Kidney tubule cell (primary cell): ENCODE measurements around the gene RELN.
"Not testable (repeated sequence)": the region's sequence is repeated elsewhere in the genome, so short reads cannot be mapped to it uniquely, and the experiment has no call there.

Experiments used
- DNase-seq: peaks from one replicate; pipeline ENCODE4 v3.0.0-alpha.2; 2018; ENCODE audit warnings: low spot score

The RELN gene

DNA sequence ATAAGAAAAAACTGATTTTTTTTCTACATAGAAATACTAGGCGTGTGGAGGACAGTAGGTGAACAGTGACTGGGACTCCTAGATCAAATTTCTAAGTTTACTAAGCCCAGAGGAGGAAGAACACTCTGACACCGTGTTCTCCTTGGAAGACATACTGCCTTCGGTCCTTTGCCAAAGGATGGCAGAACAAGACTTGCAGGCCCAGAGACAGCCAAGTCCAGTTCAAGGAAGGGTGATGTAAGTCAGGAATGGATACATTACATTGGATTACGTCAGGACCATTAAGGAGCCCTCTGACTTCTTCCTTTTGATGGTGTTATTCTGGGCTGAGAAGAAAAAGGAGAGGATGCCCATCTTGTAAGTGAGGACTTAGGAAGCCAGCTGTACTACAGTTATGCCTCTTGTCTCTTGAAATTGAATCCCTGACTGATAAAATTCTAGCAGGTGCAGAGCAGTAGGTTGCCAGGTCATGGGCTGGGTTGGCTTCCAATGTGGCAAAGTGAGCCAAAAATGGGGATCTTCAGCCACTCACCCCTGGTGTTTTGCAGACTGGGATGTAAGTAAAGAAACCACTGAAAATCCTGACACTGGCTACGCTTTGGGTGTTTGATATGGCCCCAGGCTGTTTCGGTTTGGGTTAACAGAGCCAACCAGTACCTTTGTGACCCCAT, 45.1 kb downstream of the RELN start:
- DNase-seq = no peak

DNA sequence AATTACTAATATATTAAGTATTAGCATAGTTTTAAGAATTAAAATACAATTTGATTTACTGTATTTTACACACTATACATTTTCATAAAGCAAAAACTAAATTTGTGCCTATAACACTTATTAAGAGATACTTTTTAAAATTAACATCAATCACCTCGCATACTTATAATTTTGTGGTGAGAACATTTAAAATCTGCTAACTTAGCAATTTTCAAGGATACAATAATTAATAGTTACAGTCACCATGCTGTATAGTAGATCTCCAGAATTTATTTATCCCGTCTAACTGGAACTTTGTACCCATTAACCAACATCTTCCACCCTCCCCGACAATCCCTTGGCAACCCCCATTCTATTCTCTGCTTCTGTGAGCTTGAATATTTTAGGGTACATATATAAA, 47.5 kb downstream of the RELN start:
- DNase-seq = no peak

DNA sequence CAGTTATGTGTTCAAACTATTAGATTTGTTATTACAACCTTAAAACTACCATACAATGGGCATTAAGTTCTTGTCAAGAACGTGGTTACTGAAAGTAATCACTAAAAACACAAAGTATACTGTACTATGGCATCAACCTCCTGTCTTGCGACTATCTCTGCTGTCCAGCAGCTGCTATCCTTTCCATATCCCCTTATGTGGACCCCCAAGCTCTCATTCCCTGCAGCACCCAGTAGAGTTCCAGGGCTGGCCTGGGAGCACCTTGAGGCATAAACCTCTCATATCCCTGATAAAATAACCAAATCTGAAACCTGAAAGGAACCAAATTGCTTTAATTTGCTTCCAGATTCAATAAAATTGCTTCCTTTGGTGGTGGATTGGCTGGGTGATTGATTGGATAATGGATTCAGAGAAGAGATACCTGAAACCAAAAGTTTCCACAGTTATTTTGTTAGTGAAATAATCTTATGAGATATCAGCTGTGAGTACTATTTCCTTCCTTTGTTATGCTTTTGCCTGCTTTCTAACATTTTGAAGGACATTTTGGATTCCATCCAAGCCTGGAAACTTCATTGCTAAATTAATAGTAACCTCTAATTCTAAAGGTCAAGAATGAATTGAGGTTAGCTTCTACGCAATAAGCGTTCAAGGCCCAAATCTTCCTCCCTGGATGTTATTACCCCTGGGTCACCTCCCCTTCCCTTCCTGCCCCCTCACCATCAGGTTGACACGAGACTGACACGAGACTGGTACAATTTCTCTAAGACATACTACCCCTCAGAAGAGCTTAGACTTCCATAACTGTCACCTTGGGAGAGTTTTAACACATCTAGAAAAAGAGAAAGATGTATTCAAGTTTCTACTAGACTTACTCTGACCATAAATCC, 48.8 kb downstream of the RELN start:
- DNase-seq = no peak

DNA sequence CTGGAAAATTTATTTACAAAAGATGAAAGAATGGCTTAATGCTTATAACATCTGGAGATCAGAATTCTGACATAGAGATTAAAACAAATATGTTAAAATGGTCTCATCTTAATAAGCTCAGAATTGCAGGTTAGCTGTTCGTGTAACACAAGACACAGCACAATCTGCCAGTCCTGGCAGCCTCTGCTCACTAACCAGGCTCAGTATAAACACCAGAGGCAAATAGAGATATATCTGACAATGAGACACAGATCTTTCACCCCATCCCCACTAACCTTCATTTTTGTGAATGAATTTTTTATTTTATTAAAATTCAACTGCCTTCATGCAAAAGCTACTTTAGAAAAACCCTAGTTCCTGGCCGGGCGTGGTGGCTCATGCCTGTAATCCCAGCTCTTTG, 51.8 kb downstream of the RELN start:
- no peak for DNase-seq

DNA sequence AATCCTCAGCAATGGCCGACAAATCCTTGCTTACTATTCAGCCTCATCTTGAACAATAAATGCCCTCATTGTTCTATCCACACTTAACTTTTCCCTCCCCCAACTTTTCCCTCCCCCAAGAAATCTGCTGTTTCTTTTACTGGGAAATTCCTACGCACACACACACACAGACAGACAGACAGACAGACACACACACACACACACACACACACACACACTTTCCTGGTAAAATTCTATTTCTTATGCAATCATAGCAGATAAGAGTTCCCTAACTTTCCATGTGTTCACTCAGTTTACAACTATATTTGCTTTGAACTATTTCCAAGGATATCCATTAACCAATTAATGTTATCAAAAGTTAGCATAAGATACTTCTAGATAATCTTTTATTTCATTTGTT, 52.9 kb downstream of the RELN start:
- DNase-seq = no peak

DNA sequence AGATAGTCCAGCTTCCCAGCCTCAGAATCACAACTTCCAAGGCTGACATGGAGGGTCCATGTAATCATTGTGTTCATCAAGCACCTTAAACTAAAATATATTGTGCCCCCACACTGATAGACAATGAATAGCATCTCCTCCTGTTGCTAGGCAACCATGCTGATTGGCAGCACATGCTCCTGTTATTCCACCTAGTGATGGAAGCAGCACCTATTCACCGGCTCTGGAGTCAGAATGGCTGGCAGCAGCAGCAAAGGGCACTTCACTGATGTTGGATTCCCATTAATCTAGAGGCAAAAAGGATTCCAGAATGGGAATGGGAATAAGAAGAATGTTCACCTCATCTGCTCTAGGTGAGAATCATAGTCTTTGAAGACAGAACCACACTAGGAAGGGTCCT, 55.0 kb downstream of the RELN start:
- DNase-seq = no peak

DNA sequence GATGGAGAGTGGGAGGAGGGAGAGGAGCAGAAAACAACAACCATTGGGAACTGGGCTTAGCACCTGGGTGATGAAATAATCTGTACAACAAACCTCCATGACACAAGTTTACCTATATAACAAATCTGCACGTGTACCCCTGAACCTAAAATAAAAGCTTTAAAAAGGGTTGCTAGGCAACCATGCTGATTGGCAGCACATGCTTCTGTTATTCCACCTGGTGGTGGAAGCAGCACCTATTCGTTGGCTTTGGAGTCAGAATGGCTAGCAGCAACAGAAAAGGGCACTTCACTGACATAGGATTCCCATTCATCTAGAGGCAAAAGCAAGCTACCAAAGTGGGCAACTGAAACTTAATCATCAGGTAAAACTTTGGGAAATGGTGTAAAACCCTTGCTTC, 57.1 kb downstream of the RELN start:
- DNase-seq = no peak

DNA sequence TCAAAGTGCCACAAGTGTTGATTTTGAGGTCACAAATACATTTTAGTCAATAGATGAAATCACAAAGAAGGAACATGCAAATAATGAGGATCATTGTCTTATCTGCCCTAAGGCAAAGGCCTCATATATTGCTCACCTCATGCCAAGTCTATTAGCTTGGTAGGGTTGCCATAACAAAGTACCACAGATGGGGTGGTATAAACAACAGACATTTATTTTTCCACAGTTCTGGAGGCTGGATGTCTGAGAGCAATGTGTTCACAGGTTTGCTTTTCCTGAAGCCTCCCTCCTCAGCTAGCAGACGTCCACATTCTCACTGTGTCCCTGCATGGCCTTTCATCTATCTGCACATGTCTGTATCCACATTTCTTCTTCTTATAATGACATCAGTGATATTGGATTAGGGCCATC, 59.6 kb downstream of the RELN start:
- no peak for DNase-seq

DNA sequence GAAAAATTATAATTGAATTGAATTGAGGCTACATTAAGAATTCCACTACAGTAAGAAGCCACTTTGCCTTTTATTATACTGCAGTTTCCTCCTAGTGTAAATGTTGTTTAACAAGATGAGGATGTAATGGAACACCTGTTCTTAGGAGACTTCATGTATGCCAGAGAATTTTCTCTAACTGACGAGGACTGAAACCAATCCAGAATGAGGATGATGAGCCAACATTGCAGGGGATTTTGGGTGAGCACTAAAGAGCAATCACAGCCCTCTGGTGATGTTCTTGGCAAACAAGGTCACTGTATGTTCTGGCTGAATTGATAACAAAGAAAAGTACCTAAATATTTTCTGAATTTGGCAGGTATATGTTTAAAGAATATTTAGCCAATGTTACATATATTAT, 60.9 kb downstream of the RELN start:
- no peak for DNase-seq

DNA sequence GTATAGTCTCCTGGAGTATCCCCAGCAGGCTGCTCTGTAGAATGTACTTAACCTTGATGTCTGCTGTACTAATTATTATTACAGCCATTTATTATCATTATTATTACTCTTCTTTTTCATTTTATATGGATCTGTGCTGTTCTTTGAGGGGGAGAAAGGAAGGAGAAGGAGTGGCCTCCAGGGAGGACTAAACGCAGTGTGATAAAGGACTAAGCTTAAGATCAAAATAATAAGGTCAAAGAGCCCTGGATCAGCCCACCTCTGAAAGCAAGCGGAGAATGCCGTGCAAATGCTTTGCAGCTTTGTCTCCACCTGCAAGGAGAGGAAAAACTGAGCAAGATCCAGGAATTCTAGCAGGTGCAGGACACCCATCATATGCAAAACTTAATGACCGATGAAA, 65.3 kb downstream of the RELN start:
- DNase-seq = no peak

DNA sequence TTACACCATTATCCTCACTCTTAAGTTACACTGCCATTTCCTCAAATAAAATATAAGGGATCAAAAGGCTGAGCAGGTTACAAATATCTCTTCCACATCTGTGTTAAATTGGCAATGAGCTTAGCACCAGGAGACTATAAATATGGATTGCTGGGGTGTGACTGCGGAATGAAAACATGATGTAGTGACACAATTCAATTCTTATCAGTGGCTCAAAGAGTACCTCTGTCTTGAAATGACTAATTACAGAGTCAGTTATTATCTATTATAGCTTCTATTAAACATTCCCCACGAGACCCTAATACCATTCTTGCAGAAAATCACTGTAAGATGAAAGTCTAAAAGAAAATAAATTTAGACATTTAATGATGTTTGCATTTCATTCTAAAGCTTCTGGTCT, 67.1 kb downstream of the RELN start:
- no peak for DNase-seq

DNA sequence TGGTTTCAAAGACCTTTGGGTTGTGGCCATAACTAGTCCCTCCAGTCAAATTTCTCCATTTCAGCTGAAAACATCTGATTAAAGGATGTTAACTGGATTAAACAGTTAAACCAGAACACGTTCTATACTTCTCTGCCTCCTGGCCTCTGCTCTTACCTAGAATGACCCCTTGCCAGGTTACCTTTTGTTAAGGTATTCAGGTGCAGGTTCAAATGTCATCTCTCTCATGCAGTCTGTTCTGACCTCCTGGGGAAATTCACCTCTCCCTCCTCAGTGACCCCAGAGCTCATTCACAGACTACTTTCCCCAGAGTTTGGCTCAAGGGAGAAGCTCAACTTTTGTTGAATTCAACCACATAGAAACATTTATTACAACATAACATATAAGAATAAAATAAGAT, 67.8 kb downstream of the RELN start:
- DNase-seq = no peak

DNA sequence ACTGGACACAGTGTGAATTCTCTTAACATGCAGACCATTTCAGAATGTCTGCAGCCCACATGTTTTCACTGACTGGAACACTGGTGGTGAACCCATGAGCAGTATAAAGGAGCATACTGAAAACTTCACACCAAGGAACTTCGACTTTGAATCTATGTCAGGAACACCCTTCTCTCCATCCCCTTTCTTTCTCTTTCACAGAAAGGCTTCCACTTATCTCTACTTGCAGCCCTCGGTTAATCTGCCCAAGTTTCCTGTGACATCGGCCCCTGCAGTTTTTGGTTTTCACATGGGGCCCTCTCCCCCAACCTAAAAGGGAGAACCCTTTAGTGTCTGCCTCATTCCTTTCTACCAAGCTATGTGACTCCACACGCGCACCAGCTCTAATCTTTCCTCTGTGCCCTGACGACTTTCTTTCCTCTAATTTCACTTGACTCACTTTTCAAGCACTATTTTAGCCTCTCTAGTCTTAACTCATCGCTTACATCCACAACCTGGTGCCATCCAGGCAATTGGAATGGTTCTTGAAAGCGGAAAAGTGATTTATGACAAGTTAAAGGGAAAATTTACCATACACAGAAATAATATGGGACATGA, 70.1 kb downstream of the RELN start:
- no peak for DNase-seq

DNA sequence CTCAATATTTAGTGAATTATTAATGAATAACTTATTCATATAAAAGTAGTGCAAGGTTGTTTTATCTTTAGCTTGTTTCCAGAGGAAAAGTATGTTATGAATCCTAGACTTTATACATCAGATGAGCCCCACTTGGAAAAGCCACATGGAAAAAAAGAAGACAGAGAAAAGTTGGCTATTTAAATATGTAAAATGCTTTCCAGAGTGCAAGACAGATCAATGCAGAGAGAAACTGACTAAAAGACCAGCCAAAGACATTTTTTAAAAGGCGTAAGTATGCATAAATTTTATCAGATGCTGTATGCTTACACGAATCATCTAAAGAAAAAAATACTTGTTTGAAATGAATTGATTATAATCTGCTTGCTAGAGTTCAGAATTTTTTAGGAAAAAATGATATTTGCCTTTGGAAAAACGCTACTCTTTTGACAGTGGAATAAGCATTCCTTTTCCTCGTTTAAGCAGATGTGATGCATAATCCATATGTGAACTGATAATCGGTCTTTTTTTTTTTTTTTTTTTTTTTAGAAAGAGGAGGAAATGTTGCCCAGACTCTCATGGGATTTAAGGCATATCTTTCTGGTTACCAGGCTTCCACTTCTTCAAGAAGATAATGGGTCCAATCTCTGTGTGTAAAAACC, 70.7 kb downstream of the RELN start:
- no peak for DNase-seq

DNA sequence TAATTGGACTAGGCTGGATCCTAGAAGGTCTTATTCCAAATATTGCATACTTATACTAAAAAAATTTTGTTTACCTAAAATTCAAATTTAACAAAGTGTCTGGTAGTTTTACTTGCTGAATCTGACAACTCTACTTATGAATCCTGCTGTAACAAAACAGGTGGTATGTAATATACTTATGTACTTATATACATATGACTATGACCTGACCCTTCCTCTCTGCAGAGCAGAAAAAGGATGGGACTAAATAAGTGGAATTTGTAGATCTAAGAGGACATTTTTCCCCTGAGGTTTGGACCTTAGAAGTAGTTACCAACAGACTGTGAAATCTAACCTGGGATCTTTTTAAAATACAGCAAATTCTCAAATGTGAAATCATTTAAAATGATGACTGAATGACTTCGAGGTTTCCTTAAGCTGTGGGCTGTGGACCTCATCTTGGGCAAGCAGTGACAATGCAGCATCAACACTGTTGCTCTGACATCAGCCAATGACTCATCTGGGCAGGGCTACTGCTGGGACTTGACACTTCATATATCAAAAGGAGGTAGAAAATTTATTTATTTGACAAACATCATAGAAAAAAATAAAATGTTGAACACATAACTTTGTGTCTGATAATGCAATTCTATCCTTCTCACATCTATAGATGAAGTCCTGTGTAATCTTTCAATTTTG, 73.6 kb downstream of the RELN start:
- DNase-seq = peak; percentile 57

DNA sequence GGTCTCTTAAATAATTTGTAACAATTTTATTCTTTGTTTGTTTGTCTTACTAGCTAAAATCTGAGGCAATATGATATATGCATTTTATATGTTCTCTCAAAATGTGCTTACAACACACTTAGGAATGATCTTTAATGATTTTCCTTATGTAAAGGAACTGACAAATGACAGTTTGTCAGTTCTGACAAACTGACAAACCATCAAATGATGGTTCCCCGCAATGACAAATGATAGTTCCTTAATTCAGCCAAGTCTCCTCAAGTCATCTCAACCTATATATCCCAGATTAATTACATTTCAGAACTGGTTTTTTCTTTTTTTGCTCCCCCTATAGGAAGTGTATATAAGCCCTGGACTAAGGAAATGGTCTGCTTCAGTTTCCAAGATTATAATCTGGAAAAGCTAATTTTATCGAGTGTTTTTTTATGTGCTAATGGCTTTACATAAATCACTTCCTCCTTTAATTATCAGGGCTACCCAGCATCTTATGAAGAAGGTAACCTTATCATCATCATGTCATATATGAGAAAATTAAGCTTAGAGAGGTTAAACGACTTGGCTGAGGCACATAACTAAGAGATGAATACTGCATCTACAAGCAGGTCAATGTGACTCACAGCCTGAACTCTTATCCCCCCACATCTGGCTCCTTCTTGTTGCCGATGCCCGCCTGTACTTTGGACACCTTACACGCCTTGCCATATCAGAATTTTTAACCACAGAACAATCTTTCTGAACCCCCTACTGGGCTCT, 75.1 kb downstream of the RELN start:
- DNase-seq = peak; percentile 19

DNA sequence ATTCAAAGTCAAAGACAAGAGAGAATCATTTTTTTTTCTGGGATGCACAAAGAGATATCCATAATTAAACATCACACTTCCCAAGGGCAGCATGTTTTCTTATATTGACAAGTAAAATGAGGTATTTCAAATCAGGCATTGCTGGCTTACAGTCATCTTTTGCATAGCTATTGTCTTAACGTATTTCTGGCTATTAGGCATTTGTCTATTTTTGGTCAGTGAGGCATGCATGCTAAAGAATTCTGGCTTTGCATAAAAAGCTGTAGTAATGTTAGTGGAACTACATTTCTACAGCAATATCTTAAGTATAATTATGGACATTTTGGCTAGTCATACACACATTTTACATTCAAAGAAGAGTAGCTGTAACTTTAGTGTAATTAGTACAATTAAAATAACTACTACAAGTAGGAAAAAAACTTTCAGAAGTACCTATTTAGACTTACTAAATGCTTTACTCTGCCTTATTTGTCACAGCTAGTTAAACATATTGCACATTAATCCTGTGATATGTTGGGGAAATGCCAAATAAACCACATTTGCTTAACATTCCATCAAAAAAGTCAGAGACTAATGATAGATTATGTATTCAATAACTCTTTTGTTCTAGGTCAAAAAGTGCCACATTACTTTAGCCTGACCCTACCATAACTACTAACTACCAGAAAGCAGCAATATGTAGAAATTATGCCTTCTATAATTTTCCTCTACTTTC, 76.4 kb downstream of the RELN start:
- peak; percentile 22 for DNase-seq

DNA sequence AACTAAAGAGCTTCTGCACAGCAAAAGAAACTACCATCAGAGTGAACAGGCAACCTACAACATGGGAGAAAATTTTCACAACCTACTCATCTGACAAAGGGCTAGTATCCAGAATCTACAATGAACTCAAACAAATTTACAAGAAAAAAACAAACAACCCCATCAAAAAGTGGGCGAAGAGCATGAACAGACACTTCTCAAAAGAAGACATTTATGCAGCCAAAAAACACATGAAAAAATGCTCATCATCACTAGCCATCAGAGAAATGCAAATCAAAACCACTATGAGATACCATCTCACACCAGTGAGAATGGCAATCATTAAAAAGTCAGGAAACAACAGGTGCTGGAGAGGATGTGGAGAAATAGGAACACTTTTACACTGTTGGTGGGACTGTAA, 78.4 kb downstream of the RELN start:
- DNase-seq = not testable (repeated sequence)

DNA sequence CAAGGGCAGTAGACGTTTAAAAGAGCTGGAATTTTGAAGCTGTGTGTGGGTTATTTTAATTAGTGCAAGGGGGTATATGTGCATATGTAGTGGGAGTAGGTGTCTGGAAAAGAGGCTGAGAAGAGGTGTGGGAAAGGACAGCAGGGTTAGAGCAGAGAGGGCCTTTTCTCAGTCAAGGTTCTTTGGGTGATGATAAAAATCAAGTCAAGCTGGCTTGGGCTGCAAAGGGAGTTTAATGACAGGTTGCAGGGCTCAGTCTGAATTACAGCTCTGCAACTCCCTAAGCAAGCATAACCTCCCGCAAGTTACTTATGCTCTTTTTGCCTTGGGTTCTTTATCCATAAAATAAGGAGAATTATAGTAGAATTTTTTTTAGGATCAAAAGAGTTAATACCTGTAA, 83.5 kb downstream of the RELN start:
- DNase-seq = no peak

DNA sequence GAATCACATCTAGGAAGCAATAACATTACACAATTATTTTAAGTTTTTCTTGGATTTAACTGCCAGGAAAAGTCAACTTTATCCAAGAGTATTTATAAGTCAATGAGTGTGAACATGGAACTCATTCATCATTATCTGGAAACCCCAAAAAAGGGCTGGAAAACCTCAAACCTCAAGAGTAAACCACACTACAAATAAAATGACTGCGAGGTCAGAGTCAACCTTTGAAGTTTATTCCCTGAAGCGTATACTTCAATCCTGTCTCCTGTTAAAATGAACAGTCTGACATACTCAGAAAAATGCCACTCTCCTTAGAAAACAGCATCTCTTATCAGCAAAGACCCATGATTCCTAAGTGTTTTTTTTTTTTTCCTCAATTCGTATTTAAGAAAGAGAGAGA, 86.5 kb downstream of the RELN start:
- DNase-seq = peak; percentile 23

DNA sequence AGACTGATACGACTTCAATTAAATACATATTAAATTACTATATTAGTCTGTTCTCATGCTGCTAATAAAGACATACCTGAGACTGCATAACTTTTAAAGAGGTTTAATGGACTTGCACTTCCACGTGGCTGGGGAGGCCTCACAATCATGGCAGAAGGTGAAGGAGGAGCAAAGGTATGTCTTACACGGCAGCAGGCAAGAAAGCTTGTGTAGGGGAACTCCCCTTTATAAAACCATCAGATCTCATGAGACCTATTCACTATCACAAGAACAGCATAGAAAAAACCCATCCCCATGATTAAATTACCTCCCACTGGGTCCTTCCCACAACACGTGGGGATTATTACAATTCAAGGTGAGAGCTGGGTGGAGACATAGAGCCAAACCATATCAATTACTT, 92.6 kb downstream of the RELN start:
- not testable (repeated sequence) for DNase-seq
